ENCODE results near the gene PTX4. TPM values are rescaled to one million over a fixed set of nuclear protein-coding genes. Genes with fewer than 3 reads are reported as not detected.

The PTX4 gene
- polyA plus RNA-seq, 3 donors: 0.19 TPM; not detected in 2

DNA sequence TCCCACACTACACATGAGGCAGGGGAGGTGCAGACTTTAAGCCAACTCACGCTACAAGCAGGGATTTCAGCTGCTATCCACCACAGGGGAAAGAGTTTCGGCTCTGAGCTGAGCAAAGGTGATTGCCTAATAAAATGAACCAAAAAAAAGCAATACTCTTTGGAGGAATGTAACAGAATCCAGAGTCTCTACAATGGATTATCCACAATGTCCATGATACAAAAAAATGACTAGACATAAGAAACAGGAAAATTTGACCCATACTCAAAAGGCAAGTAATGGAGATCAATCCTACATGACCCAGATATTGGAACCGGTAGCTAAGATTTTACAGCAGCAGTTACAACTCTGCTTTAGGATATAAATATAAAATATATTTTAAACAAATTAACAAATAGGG, 25.8 kb upstream of the PTX4 start:
- H3K79me2 ChIP-seq (ENCODE audit: insufficient read depth, low read length): no peaks in the 10 kb centered on the region
- H3K27ac Mint-ChIP-seq: no peak overlapping the region
- no peak overlapping the region for H3K4me2 ChIP-seq (replicated peaks; ENCODE audit: extremely low read depth, low read length, poor library complexity, severe bottlenecking)
- H3K9ac ChIP-seq (ENCODE audit: insufficient read depth, low read length, poor library complexity, severe bottlenecking): no peak overlapping the region
- peaks cover 13 to 28% of the 10 kb centered on the region in 2 donors for H3K36me3 Mint-ChIP-seq
- no peak overlapping the region for H2AFZ ChIP-seq (ENCODE audit: insufficient read depth, low read depth, low read length, poor library complexity, severe bottlenecking)
- H3K4me3 ChIP-seq (replicated peaks in 1 of 3; ENCODE audit: low read depth in 2 of 3, low read length in 3 of 3): no peak overlapping the region
- intact Hi-C loops (cut with micrococcal nuclease): no loop called here
- H3K27ac ChIP-seq (ENCODE audit: low read depth in 1 of 2, low read length in 2 of 2): no peak overlapping the region
- H3K27me3 ChIP-seq (ENCODE audit: control insufficient read depth in 2 of 2, insufficient read depth in 2 of 2, low read length in 2 of 2): no peaks in the 10 kb centered on the region
- peaks cover 14 to 20% of the 10 kb centered on the region in 2 donors for H3K36me3 ChIP-seq (replicated peaks in 1 of 2; ENCODE audit: control insufficient read depth in 1 of 2, insufficient read depth in 2 of 2, low read length in 2 of 2)
- H3K9me3 ChIP-seq (replicated peaks in 1 of 2; ENCODE audit: control insufficient read depth in 1 of 2, insufficient read depth in 1 of 2, low read length in 2 of 2): peaks cover 0 to 17% of the 10 kb centered on the region in 2 donors
- WGBS (ENCODE audit: insufficient coverage): no CpG with 5 or more reads among the region's 3 CpGs
- no peak for DNase-seq
- peaks cover 0 to 3% (median 2%) of the 10 kb centered on the region in 3 donors for H3K27me3 Mint-ChIP-seq (ENCODE audit: low read depth in 3 of 3)
- no peak overlapping the region for H3K4me3 Mint-ChIP-seq
- H3K4me1 Mint-ChIP-seq: no peaks in the 10 kb centered on the region
- peaks cover 8 to 28% (median 19%) of the 10 kb centered on the region in 7 donors for H3K9me3 Mint-ChIP-seq
- H4K20me1 ChIP-seq (ENCODE audit: insufficient read depth, low read length): no peaks in the 10 kb centered on the region
- TF ChIP-seq, protein P1, sequence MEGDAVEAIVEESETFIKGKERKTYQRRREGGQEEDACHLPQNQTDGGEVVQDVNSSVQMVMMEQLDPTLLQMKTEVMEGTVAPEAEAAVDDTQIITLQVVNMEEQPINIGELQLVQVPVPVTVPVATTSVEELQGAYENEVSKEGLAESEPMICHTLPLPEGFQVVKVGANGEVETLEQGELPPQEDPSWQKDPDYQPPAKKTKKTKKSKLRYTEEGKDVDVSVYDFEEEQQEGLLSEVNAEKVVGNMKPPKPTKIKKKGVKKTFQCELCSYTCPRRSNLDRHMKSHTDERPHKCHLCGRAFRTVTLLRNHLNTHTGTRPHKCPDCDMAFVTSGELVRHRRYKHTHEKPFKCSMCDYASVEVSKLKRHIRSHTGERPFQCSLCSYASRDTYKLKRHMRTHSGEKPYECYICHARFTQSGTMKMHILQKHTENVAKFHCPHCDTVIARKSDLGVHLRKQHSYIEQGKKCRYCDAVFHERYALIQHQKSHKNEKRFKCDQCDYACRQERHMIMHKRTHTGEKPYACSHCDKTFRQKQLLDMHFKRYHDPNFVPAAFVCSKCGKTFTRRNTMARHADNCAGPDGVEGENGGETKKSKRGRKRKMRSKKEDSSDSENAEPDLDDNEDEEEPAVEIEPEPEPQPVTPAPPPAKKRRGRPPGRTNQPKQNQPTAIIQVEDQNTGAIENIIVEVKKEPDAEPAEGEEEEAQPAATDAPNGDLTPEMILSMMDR (IDR thresholded peaks at IDR 0.05): no peak
- H3K4me1 ChIP-seq (ENCODE audit: control insufficient read depth in 1 of 2, insufficient read depth in 2 of 2, low read length in 2 of 2): no peaks in the 10 kb centered on the region

DNA sequence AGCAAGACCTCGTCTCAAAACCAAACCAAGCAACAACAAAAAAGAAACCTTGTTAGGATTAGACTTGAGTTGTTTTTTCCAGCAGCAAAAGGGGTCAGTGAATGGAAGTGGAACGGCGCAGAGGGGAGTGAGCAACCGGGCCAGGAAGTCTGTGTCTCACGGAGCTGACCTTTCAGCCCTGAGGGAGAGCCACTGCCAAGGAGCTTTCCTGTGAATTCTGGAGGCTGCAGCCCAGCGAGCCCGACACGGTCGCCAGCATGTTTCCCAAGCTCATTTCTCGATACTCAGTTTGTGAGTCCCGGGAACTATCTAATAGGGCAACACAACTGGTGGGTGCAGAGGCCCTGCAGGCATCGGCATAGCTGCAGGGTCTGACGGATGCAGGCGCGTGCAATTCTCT, 24.0 kb upstream of the PTX4 start:
- Mint-ChIP-seq H3K27ac (peak overlapping the region in 1 of 7 donors; percentile 69), H3K4me1 (no peaks in the 10 kb centered on the region), H3K4me3 (no peak overlapping the region), H3K36me3 (peaks cover 13 to 35% of the 10 kb centered on the region in 2 donors), H3K27me3 (ENCODE audit: low read depth in 3 of 3) (peaks cover 0 to 3% (median 0%) of the 10 kb centered on the region in 3 donors), H3K9me3 (peaks cover 8 to 28% (median 19%) of the 10 kb centered on the region in 7 donors)
- WGBS (ENCODE audit: insufficient coverage): 96% methylated on average over 14 of the region's 15 CpGs
- H3K79me2 ChIP-seq (ENCODE audit: insufficient read depth, low read length): no peaks in the 10 kb centered on the region
- peaks cover 19 to 32% of the 10 kb centered on the region in 2 donors for H3K36me3 ChIP-seq (replicated peaks in 1 of 2; ENCODE audit: control insufficient read depth in 1 of 2, insufficient read depth in 2 of 2, low read length in 2 of 2)
- no peak overlapping the region for H3K9ac ChIP-seq (ENCODE audit: insufficient read depth, low read length, poor library complexity, severe bottlenecking)
- H4K20me1 ChIP-seq (ENCODE audit: insufficient read depth, low read length): no peaks in the 10 kb centered on the region
- H3K4me1 ChIP-seq (ENCODE audit: control insufficient read depth in 1 of 2, insufficient read depth in 2 of 2, low read length in 2 of 2): no peaks in the 10 kb centered on the region
- TF ChIP-seq, protein P1 (IDR thresholded peaks at IDR 0.05): no peak
- no peaks in the 10 kb centered on the region for H3K27me3 ChIP-seq (ENCODE audit: control insufficient read depth in 2 of 2, insufficient read depth in 2 of 2, low read length in 2 of 2)
- H3K4me2 ChIP-seq (replicated peaks; ENCODE audit: extremely low read depth, low read length, poor library complexity, severe bottlenecking): no peak overlapping the region
- no peak overlapping the region for H2AFZ ChIP-seq (ENCODE audit: insufficient read depth, low read depth, low read length, poor library complexity, severe bottlenecking)
- H3K4me3 ChIP-seq (replicated peaks in 1 of 3; ENCODE audit: low read depth in 2 of 3, low read length in 3 of 3): no peak overlapping the region
- no peak for DNase-seq
- no peak overlapping the region for H3K27ac ChIP-seq (ENCODE audit: low read depth in 1 of 2, low read length in 2 of 2)
- H3K9me3 ChIP-seq (replicated peaks in 1 of 2; ENCODE audit: control insufficient read depth in 1 of 2, insufficient read depth in 1 of 2, low read length in 2 of 2): peaks cover 0 to 17% of the 10 kb centered on the region in 2 donors
- intact Hi-C loops (cut with micrococcal nuclease): no loop called here

Data from CD14-positive monocyte (primary cell).